GM10266 (cell line): Measurements from ENCODE around the gene ACSM3.
"Not testable (repeated sequence)": the region's sequence is repeated elsewhere in the genome, so short reads cannot be mapped to it uniquely, and the experiment has no call there.

Source experiments
- DNase-seq: peaks from one replicate; pipeline ENCODE4 v3.0.0; 2012; ENCODE audit errors: extremely low spot score
- TF ChIP-seq, protein P1 (sequence below): IDR thresholded peaks from 2 replicates; pipeline ENCODE4 v1.5.1; 2012; ENCODE audit warnings: mild to moderate bottlenecking, low read depth; ENCODE audit not compliant: control insufficient read depth, insufficient read depth; ENCODE audit errors: missing control alignments

The ACSM3 gene

DNA sequence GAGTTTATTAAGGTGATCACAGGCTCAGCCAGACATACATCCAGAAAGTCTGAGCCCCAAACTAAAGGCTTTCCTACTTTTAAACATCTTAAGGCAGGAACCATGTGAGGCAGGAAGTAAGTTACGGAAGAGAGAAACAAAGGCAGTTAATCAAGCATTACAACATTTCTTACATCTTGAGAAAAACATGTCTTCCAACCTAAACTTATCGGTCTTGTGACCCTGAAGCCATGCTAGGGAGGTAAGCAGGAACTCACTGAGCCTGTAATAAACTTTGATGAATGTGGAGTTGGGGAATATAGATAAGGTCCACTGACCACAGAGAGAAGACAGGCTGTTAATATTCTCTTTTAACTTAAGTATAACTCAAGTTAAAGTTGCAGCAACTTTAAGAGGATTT lies 3.5 kb upstream of the ACSM3 start:
- no peak for DNase-seq
- TF ChIP-seq, protein P1, sequence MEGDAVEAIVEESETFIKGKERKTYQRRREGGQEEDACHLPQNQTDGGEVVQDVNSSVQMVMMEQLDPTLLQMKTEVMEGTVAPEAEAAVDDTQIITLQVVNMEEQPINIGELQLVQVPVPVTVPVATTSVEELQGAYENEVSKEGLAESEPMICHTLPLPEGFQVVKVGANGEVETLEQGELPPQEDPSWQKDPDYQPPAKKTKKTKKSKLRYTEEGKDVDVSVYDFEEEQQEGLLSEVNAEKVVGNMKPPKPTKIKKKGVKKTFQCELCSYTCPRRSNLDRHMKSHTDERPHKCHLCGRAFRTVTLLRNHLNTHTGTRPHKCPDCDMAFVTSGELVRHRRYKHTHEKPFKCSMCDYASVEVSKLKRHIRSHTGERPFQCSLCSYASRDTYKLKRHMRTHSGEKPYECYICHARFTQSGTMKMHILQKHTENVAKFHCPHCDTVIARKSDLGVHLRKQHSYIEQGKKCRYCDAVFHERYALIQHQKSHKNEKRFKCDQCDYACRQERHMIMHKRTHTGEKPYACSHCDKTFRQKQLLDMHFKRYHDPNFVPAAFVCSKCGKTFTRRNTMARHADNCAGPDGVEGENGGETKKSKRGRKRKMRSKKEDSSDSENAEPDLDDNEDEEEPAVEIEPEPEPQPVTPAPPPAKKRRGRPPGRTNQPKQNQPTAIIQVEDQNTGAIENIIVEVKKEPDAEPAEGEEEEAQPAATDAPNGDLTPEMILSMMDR: no peak

GRCh38 chr16:20761175-20761574 lies 2.6 kb upstream of the ACSM3 start:
- TF ChIP-seq, protein P1: no peak
- DNase-seq: no peak

DNA sequence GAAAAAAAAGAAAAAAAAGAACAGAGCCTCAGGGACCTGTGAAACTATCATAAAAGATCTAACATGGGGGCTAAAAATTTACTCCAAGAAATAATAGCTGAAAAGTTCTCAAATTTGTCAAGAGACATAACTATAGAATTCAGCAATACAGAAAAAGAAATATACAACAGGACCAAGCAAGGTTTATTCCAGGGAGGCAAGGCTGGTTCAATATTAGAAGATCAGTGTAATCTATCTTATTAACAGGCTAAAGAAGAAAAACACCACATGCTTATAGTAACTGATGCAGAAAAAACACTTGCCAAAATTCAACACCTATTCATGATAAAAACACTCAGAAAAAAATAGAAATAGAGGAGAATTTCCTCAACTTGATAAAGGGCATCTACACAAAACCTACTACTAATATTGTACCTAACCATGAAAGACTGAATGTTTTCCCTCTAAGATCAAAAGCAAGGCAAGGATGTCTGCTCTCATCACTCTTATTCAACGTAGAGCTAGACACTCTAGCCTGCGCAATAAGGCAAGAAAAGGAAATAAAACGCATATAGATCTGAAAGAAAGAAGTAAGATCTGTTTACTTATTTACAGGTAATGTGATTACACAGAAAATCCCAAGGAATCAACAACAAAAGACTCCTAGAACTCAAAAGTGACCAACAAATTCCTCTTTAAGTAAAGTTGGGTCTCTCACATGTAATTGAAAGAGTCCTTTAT lies 1.2 kb upstream of the ACSM3 start:
- TF ChIP-seq, protein P1: no peak
- DNase-seq: no peak

DNA sequence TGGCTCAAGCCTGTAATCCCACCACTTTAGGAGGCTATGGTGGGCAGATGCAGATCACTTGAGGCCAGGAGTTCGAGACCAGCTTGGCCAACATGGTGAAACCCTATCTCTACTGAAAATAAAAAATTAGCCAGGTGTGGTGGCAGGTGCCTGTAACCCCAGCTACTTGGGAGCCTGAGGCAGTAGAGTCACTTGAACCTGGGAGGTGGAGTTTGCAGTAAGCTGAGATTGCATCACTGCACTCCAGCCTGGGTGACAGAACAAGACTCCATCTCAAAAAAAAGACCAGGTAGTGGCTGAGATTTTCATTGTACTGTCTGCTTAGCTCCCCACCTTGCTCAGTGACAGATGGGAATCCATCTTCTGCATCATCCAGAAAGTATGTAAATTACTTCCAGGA lies 634 bp downstream of the ACSM3 start:
- not testable (repeated sequence) for DNase-seq

GRCh38 chr16:20765732-20766131 lies 1.9 kb downstream of the ACSM3 start:
- TF ChIP-seq, protein P1: no peak

DNA sequence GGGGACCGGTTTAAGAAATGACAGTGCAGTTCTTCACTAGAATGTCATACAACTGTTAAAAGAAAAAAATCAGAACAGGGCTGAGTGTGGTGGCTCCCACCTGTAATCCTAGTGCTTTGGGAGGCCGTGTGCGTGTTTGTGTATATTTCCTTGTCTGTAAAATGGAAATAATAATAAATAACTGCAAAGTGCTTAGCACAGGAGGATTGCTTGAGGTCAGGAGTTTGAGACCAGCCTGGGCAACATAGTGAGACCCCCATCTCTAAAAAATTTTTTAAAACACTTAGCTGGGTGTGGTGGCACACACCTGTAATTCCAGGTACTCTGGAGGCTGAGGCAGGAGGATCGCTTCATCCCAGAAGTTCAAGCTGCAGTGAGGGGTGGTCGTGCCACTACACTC lies 2.5 kb downstream of the ACSM3 start:
- DNase-seq: no peak
- TF ChIP-seq, protein P1: no peak

More at GRCh38 chr16:20765732-20766131, 1.9 kb downstream of the ACSM3 start:
- no peak for DNase-seq

DNA sequence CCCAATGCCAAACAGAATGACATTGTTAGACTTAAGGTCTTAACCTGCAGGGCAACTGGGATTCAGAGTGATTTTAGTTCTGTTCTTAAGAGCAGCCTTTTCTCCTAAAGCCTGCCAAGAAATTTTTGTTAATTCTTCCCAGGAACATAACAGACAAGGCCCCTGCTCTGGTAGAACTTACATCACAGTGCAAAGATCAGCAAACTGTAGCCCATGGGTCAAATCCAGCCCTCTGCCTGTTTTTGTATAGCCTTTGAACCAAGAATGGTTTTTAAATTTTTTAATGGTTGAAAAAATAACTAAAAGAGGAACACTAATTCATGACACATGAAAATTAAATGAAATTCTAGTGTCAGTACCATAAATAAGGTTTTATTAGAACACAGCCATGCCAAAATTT lies 3.8 kb downstream of the ACSM3 start:
- TF ChIP-seq, protein P1: no peak
- no peak for DNase-seq

- no peak for DNase-seq
- TF ChIP-seq, protein P1: no peak
These were observed 4.3 kb downstream of the ACSM3 start for GRCh38 chr16:20768121-20768520.
